ENCODE results near the gene MPP1. TPM values are rescaled to one million over a fixed set of nuclear protein-coding genes. Genes with fewer than 3 reads are reported as not detected.

Gene MPP1
- total and polyA plus RNA-seq, 9 of the 15 experiments (the other 6 are each of a cell fraction or from before 2014, with no cell fraction given): 227 to 395 (median 283) TPM

- no peak for TF ChIP-seq PATZ1 (CRISPR knock-in tag; IDR thresholded peaks at IDR 0.05; ENCODE audit: borderline replicate concordance)
- TF ChIP-seq ZNF431 (CRISPR knock-in tag; IDR thresholded peaks at IDR 0.05): no peak
- no peak for TF ChIP-seq CBX8 (IDR thresholded peaks at IDR 0.05; ENCODE audit: borderline replicate concordance, extremely low read depth, low read depth, low read length, poor library complexity, severe bottlenecking)
- TF ChIP-seq TEAD4 (IDR thresholded peaks at IDR 0.05; ENCODE audit: low read length): no peak; the same call in 1 of the 2 replicates
- no peak for TF ChIP-seq TEAD4 (CRISPR knock-in tag; IDR thresholded peaks at IDR 0.05; ENCODE audit: borderline replicate concordance)
- no peak for TF ChIP-seq CHD7 (IDR thresholded peaks at IDR 0.05; ENCODE audit: low read depth, low read length)
- TF ChIP-seq ZNF79 (CRISPR knock-in tag; IDR thresholded peaks at IDR 0.05; ENCODE audit: low read depth): no peak
- TF ChIP-seq HES1 (IDR thresholded peaks at IDR 0.05; ENCODE audit: low read depth): no peak
- no peak for TF ChIP-seq PPARD (CRISPR knock-in tag; IDR thresholded peaks at IDR 0.05)
- TF ChIP-seq ZNF57 (CRISPR knock-in tag; IDR thresholded peaks at IDR 0.05): no peak
- no peak for TF ChIP-seq ZNF436 (CRISPR knock-in tag; IDR thresholded peaks at IDR 0.05)
- 0 out of 2 replicates have a peak, but pooled peaks have one; percentile 34 for TF ChIP-seq CREM (IDR thresholded peaks at IDR 0.05; ENCODE audit: low read depth)
Measured at GRCh38 chrX:154818916-154819770, 13.9 kb upstream of the MPP1 start (continued).
